IMR-90 (cell line): Measurements from ENCODE around the gene CIROP. TPM values are rescaled to one million over a fixed set of nuclear protein-coding genes. Genes with fewer than 3 reads are reported as not detected.

ENCODE experiments used
- ATAC-seq: fragments of 200-7000 bp; cut with Tn5 transposase; 2 replicates; pipeline ENCODE4 v1.9.1; 2020; ENCODE audit warnings: low read depth, mild to moderate bottlenecking, moderate library complexity
- BruUV-seq: library from RNA; stranded (reverse); fragments of 400-500 nt; replicated peaks from 2 replicates; lab custom pipeline; 2021; lab: Mats Ljungman, UMichigan
- CTCF ChIA-PET: fragments of 300-600 bp; formaldehyde crosslinking; extraction: SDS; loops from one replicate; lab custom pipeline; 2021; ENCODE audit warnings: antibody characterized with exemption; lab: Yijun Ruan, JAX
- POLR2A ChIA-PET: fragments of 300-600 bp; sonication (Branson Sonifier 250); formaldehyde crosslinking; loops from one replicate; lab custom pipeline; 2022; ENCODE audit warnings: antibody characterized with exemption; ENCODE audit not compliant: unreplicated experiment; lab: Charles Lee
- DNase-seq: peaks from one replicate; pipeline ENCODE4 v3.0.0; 2013
- H2AFZ ChIP-seq: replicated peaks from 2 replicates; pipeline ENCODE3; 2013; ENCODE audit warnings: low read length, mild to moderate bottlenecking; ENCODE audit not compliant: poor library complexity
- H2AK5ac ChIP-seq: 2 replicates; pipeline ENCODE4 v1.6.1; 2013; ENCODE audit warnings: low read depth, low read length, inconsistent platforms
- H2AK9ac ChIP-seq: replicated peaks from 2 replicates; pipeline ENCODE3; 2013; ENCODE audit warnings: mild to moderate bottlenecking, low read depth, low read length, moderate library complexity; ENCODE audit not compliant: poor library complexity
- H2BK120ac ChIP-seq: 2 replicates; pipeline ENCODE4 v1.6.1; 2013; ENCODE audit warnings: low read depth, low read length, inconsistent platforms
- H2BK15ac ChIP-seq: 3 replicates; pipeline ENCODE4 v1.6.1; 2013; ENCODE audit warnings: low read depth, low read length, inconsistent platforms
- H2BK20ac ChIP-seq: 2 replicates; pipeline ENCODE4 v1.6.1; 2013; ENCODE audit warnings: low read depth, mild to moderate bottlenecking, inconsistent platforms, low read length, moderate library complexity
- H2BK5ac ChIP-seq: 2 replicates; pipeline ENCODE4 v1.6.1; 2013; ENCODE audit warnings: mild to moderate bottlenecking, low read depth, low read length, inconsistent platforms; ENCODE audit not compliant: poor library complexity, severe bottlenecking
- H3K14ac ChIP-seq: replicated peaks from 2 replicates; pipeline ENCODE4 v1.6.1; 2013; ENCODE audit warnings: low read depth, low read length, inconsistent platforms
- H3K18ac ChIP-seq: 2 replicates; pipeline ENCODE4 v1.6.1; 2013; ENCODE audit warnings: low read depth, low read length, control low read depth
- H3K23ac ChIP-seq: 2 replicates; pipeline ENCODE4 v1.6.1; 2013; ENCODE audit warnings: low read depth, low read length, inconsistent platforms
- H3K27ac ChIP-seq: 2 replicates; pipeline ENCODE4 v1.5.1; 2013; ENCODE audit warnings: mild to moderate bottlenecking, control low read depth, low read length; ENCODE audit not compliant: insufficient read depth
- H3K27me3 ChIP-seq: 2 replicates; pipeline ENCODE4 v1.6.1; 2013; ENCODE audit warnings: low read length; ENCODE audit not compliant: control insufficient read depth, insufficient read depth
- H3K36me3 ChIP-seq: 2 replicates; pipeline ENCODE4 v1.6.1; 2013; ENCODE audit warnings: low read length, mixed read lengths; ENCODE audit not compliant: control insufficient read depth, insufficient read depth
- H3K4ac ChIP-seq: 2 replicates; pipeline ENCODE4 v1.6.1; 2013; ENCODE audit warnings: low read depth, low read length, inconsistent platforms
- H3K4me1 ChIP-seq: 2 replicates; pipeline ENCODE4 v1.6.1; 2013; ENCODE audit warnings: low read length, mixed read lengths; ENCODE audit not compliant: control insufficient read depth, insufficient read depth
- H3K4me2 ChIP-seq: 2 replicates; pipeline ENCODE4 v1.6.1; 2013; ENCODE audit warnings: low read depth, mild to moderate bottlenecking, control low read depth, low read length, moderate library complexity
- H3K4me3 ChIP-seq: 2 replicates; pipeline ENCODE4 v1.5.1; 2013; ENCODE audit warnings: low read depth, mild to moderate bottlenecking, control low read depth, low read length, moderate library complexity; ENCODE audit not compliant: insufficient read depth
- H3K56ac ChIP-seq: 2 replicates; pipeline ENCODE4 v1.6.1; 2013; ENCODE audit warnings: low read length, inconsistent platforms; ENCODE audit not compliant: insufficient read depth; ENCODE audit errors: extremely low read depth
- H3K79me1 ChIP-seq, 2 experiments: 2 replicates each; pipeline ENCODE4 v1.6.1; 2013; ENCODE audit warnings: low read length in 2 of 2, inconsistent platforms in 1 of 2, low read depth in 1 of 2
- H3K9ac ChIP-seq: 2 replicates; pipeline ENCODE4 v1.6.1; 2013; ENCODE audit warnings: low read depth, low read length, control low read depth
- H3K9me1 ChIP-seq: 2 replicates; pipeline ENCODE4 v1.6.1; 2013; ENCODE audit warnings: low read length, inconsistent platforms; ENCODE audit not compliant: insufficient read depth
- H3K9me3 ChIP-seq: 2 replicates; pipeline ENCODE4 v1.6.1; 2013; ENCODE audit warnings: low read length; ENCODE audit not compliant: control insufficient read depth, insufficient read depth
- H4K20me1 ChIP-seq: 2 replicates; pipeline ENCODE4 v1.6.1; 2013; ENCODE audit warnings: low read length, inconsistent platforms; ENCODE audit not compliant: insufficient read depth
- H4K5ac ChIP-seq: 2 replicates; pipeline ENCODE4 v1.6.1; 2013; ENCODE audit warnings: mild to moderate bottlenecking, low read depth, low read length, control low read depth
- H4K8ac ChIP-seq, 2 experiments: 2 replicates each; pipeline ENCODE4 v1.6.1; 2013; ENCODE audit warnings: low read depth in 2 of 2, low read length in 2 of 2, control low read depth in 1 of 2, inconsistent platforms in 1 of 2
- H4K91ac ChIP-seq: 2 replicates; pipeline ENCODE4 v1.6.1; 2013; ENCODE audit warnings: low read depth, low read length, inconsistent platforms; ENCODE audit not compliant: insufficient read depth
- CHD1 ChIP-seq: IDR thresholded peaks from 2 replicates; pipeline ENCODE4 v1.6.1; 2012; ENCODE audit warnings: low read depth, low read length, improper control_type of control experiment
- FOS ChIP-seq: fragments of 150-350 bp; IDR thresholded peaks from 2 replicates; pipeline ENCODE4 v1.6.1; 2016; ENCODE audit warnings: low read depth, low read length
- MAFK ChIP-seq: IDR thresholded peaks from 2 replicates; pipeline ENCODE4 v1.6.1; 2012; ENCODE audit warnings: low read depth, low read length, improper control_type of control experiment
- MXI1 ChIP-seq: IDR thresholded peaks from 2 replicates; pipeline ENCODE4 v1.6.1; 2012; ENCODE audit warnings: low read depth, mild to moderate bottlenecking, low read length, moderate library complexity, borderline replicate concordance
- NFE2L2 ChIP-seq: fragments of 150-350 bp; IDR thresholded peaks from 2 replicates; pipeline ENCODE4 v1.6.1; 2016; ENCODE audit warnings: low read depth, mild to moderate bottlenecking, low read length
- POLR2A ChIP-seq: IDR thresholded peaks from 2 replicates; pipeline ENCODE4 v1.6.1; 2012; ENCODE audit warnings: mild to moderate bottlenecking, low read depth, low read length
- RAD21 ChIP-seq: IDR thresholded peaks from 2 replicates; pipeline ENCODE4 v1.6.1; 2012; ENCODE audit warnings: low read length, improper control_type of control experiment
- RCOR1 ChIP-seq: IDR thresholded peaks from 2 replicates; pipeline ENCODE4 v1.6.1; 2012; ENCODE audit warnings: mild to moderate bottlenecking, low read length, improper control_type of control experiment; ENCODE audit not compliant: insufficient replicate concordance
- RFX5 ChIP-seq: IDR thresholded peaks from 2 replicates; pipeline ENCODE4 v1.8.0; 2012; ENCODE audit warnings: low read depth, mild to moderate bottlenecking, low read length, moderate library complexity
- SMC3 ChIP-seq: fragments of 150-350 bp; IDR thresholded peaks from 2 replicates; pipeline ENCODE4 v1.6.1; 2016; ENCODE audit warnings: low read depth, mild to moderate bottlenecking, antibody characterized with exemption, low read length, moderate library complexity
- USF2 ChIP-seq: fragments of 150-350 bp; IDR thresholded peaks from 2 replicates; pipeline ENCODE4 v1.6.1; 2017; ENCODE audit warnings: mild to moderate bottlenecking, antibody characterized with exemption, low read length, low read depth
- WGBS, 2 experiments: methylation state at CpG; one replicate each; pipeline versions ENCODE4 v1.1.5 to v1.1.7; 2013; ENCODE audit warnings: missing lambda C conversion rate in 2 of 2; ENCODE audit not compliant: insufficient read length in 1 of 2; ENCODE audit errors: extremely low coverage in 2 of 2; 5-methylcytosine and 5-hydroxymethylcytosine counted together
- dilution Hi-C: fragments of 300-500 bp; cut with HindIII; formaldehyde crosslinking; loops from one replicate; pipeline ENCODE4 v1.14.3; 2018; ENCODE audit warnings: low sequenced_read_pairs; ENCODE audit not compliant: unreplicated experiment
- in situ Hi-C: fragments of 300-500 bp; cut with MboI; formaldehyde crosslinking; loops from 3 replicates; pipeline ENCODE4 v1.14.3; 2019; ENCODE audit warnings: low sequenced_read_pairs, inconsistent platforms, mixed read lengths
- intact Hi-C: fragments of 100-400 bp; cut with micrococcal nuclease; formaldehyde crosslinking; loops from 2 replicates; pipeline ENCODE4 v1.10.0; 2022
- polyA plus RNA-seq, 3 experiments: library from polyadenylated mRNA; depleted of rRNA; stranded (reverse); fragments of >200 nt; gene quantifications; 2 replicates each; pipeline ENCODE4 v1.2.3, GENCODE V29; 2012; ENCODE audit warnings: low replicate concordance in 1 of 3
- total RNA-seq: library from RNA; depleted of rRNA; stranded (reverse); fragments of >200 nt; gene quantifications from 2 replicates; pipeline ENCODE4 v1.2.3, GENCODE V29; 2012
- TF ChIP-seq, protein P1 (sequence below): conservative IDR thresholded peaks from 2 replicates; pipeline ENCODE4 v1.5.1; 2012; ENCODE audit warnings: mild to moderate bottlenecking, low read depth, low read length, improper control_type of control experiment
- TF ChIP-seq, protein P2 (sequence below): fragments of 150-350 bp; IDR thresholded peaks from 2 replicates; pipeline ENCODE4 v1.6.1; 2016; ENCODE audit warnings: low read depth, mild to moderate bottlenecking, low read length, moderate library complexity, borderline replicate concordance

The CIROP gene
- total and polyA plus RNA-seq, 2 of the 4 experiments (the other 2 are of a cell fraction) = 0.31 to 0.36 TPM

DNA sequence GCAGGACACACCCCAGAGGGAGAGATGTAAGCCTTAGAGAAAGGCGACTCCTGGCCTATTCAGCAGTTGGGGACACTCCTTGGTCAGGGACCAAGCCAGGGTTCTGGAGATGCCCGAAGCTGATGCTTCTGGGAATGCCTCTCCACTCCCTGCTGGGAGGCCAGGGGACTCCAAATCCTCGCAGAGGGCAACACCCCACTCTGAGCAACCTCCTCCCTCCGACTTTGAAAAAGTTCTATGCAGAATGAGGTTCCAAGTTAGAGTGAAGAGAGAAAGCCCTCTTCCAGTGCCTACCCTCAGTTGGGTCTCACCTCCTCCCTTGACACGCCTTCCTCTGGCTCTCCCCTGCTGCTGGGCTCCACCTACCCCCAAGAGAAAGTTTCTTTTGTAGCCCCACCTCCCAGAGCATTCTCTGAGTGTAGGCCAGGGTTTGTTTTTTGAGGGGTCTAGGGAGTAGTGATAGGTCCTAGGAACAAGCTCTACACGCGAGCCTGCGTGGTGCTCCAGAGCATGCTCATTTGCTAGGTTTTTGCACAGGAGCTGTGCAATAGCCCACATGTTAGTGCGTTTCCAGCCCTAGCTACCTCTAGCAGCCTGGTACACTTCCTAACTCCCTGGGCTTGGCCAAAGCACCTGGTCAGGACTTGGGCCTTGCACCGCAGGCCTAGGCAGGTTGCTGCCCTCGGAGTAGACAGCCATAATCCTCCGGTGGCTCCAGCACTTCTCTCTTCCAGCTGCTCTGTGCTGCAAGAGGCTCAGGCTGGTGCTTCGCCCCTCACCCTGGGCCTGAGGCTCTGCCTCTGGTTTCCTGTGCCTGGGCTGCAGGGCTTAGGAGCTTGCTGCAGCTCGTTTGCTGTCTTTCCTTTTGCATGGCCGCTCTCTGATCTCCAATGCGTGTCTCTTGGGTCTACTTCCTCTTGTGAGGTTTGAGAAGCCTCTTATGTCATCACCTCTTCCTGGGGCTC is 14.9 kb upstream of the CIROP start:
- DNase-seq = no peak
- Histone ChIP-seq H2AK5ac (peak overlapping the region; percentile 25; the same call in 1 of the 2 replicates), H3K4me3 (no peak overlapping the region), H3K14ac (no peak overlapping the region), H2BK5ac (no peak overlapping the region), H2BK20ac (no peak overlapping the region), H3K4me1 (peaks cover 12% of the 10 kb centered on the region), H2BK120ac (peak overlapping the region; percentile 18; the same call in 1 of the 2 replicates), H3K23ac (no peak overlapping the region), H4K91ac (no peak overlapping the region), H3K56ac (no peak overlapping the region), H2AFZ (peak overlapping the region; percentile 5), H2AK9ac (peak overlapping the region; percentile 17), H3K9me1 (peaks cover 16% of the 10 kb centered on the region), H3K18ac (no peak overlapping the region), H3K27ac (no peak overlapping the region), H3K36me3 (no peaks in the 10 kb centered on the region), H4K20me1 (no peaks in the 10 kb centered on the region), H3K79me1 (peaks cover 5 to 6% of the 10 kb centered on the region in 2 experiments; a peak in 2 of 4 replicates), H3K9me3 (no peaks in the 10 kb centered on the region), H3K27me3 (no peaks in the 10 kb centered on the region), H3K9ac (no peak overlapping the region), H3K4me2 (no peak overlapping the region), H4K8ac (no peak overlapping the region), H3K4ac (0 out of 2 replicates have a peak overlapping the region, but pooled peaks have one; percentile 16), H2BK15ac (no peak overlapping the region), H4K5ac (no peak overlapping the region)
- dilution Hi-C loops (no loop called here), in situ Hi-C loops (loop anchor here (10.0 kb wide), 1 partner anchor 185 kb away; the partner anchor contains the start of genes BCL2L2 and PPP1R3E), intact Hi-C loops (loop anchor here (1.0 to 2.0 kb wide), 3 partner anchors 35 to 181 kb away; no protein-coding TSS in a partner anchor)
- ATAC-seq = no peak
- WGBS, 2 experiments = 82% methylated on average over 5 of the region's 16 CpGs; no CpG with 5 or more reads in 1 of the 2 experiments
- ChIA-PET POLR2A (no interaction called here), CTCF (interaction anchor here (0.7 to 1.5 kb wide), 7 partner anchors 25 to 133 kb away, joined by 3 to 5 read pairs (median 4); partner anchors contain the start of genes ACIN1 and C14orf119)
- no TSS peak for BruUV-seq
- TF ChIP-seq POLR2A (no peak), RFX5 (no peak), FOS (no peak), RCOR1 (no peak), NFE2L2 (no peak), MXI1 (no peak), SMC3 (no peak), MAFK (no peak), RAD21 (no peak), USF2 (no peak), CHD1 (no peak)
- TF ChIP-seq, protein P1, sequence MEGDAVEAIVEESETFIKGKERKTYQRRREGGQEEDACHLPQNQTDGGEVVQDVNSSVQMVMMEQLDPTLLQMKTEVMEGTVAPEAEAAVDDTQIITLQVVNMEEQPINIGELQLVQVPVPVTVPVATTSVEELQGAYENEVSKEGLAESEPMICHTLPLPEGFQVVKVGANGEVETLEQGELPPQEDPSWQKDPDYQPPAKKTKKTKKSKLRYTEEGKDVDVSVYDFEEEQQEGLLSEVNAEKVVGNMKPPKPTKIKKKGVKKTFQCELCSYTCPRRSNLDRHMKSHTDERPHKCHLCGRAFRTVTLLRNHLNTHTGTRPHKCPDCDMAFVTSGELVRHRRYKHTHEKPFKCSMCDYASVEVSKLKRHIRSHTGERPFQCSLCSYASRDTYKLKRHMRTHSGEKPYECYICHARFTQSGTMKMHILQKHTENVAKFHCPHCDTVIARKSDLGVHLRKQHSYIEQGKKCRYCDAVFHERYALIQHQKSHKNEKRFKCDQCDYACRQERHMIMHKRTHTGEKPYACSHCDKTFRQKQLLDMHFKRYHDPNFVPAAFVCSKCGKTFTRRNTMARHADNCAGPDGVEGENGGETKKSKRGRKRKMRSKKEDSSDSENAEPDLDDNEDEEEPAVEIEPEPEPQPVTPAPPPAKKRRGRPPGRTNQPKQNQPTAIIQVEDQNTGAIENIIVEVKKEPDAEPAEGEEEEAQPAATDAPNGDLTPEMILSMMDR = no peak
- TF ChIP-seq, protein P2, sequence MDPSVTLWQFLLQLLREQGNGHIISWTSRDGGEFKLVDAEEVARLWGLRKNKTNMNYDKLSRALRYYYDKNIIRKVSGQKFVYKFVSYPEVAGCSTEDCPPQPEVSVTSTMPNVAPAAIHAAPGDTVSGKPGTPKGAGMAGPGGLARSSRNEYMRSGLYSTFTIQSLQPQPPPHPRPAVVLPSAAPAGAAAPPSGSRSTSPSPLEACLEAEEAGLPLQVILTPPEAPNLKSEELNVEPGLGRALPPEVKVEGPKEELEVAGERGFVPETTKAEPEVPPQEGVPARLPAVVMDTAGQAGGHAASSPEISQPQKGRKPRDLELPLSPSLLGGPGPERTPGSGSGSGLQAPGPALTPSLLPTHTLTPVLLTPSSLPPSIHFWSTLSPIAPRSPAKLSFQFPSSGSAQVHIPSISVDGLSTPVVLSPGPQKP = no peak
